IgD-negative memory B cell (primary cell): ENCODE measurements around the gene GIN1. TPM values are rescaled to one million over a fixed set of nuclear protein-coding genes. Genes with fewer than 3 reads are reported as not detected.

ENCODE experiments used
- H3K27ac Mint-ChIP-seq, 3 donors: one replicate each; pipeline ENCODE4 v1.8.0; 2020 to 2022; ENCODE audit warnings: mild to moderate bottlenecking in 3 of 3, mixed read lengths in 3 of 3, moderate library complexity in 1 of 3
- H3K27me3 Mint-ChIP-seq: one replicate; pipeline ENCODE4 v1.8.0; 2021; ENCODE audit warnings: mixed read lengths
- H3K36me3 Mint-ChIP-seq: one replicate; pipeline ENCODE4 v1.8.0; 2020; ENCODE audit warnings: mild to moderate bottlenecking, mixed read lengths
- H3K4me1 Mint-ChIP-seq, 3 donors: one replicate each; pipeline ENCODE4 v1.8.0; 2020 to 2022; ENCODE audit warnings: mixed read lengths in 3 of 3, mild to moderate bottlenecking in 1 of 3
- H3K4me3 Mint-ChIP-seq, 4 donors: one replicate each; pipeline ENCODE4 v1.8.0; 2020 to 2022; ENCODE audit warnings: mild to moderate bottlenecking in 4 of 4, mixed read lengths in 4 of 4, moderate library complexity in 3 of 4
- H3K9me3 Mint-ChIP-seq, 3 donors: one replicate each; pipeline ENCODE4 v1.8.0; 2020 to 2021; ENCODE audit warnings: mixed read lengths in 3 of 3, mild to moderate bottlenecking in 1 of 3
- polyA plus RNA-seq: library from polyadenylated mRNA; unstranded; fragments of 300-500 nt; fragmentation: Illumina TruSeq; gene quantifications from one replicate; pipeline ENCODE4 v1.2.3, GENCODE V29; 2021

The GIN1 gene
- polyA plus RNA-seq, 1 donor from 2014 or later: 7.9 TPM

GRCh38 chr5:103036601-103037000 is 83.3 kb downstream of the GIN1 start:
- Mint-ChIP-seq H3K27me3 (peaks cover 1% of the 10 kb centered on the region), H3K9me3 (peaks cover 0 to 2% (median 0%) of the 10 kb centered on the region in 3 donors), H3K4me1 (no peaks in the 10 kb centered on the region), H3K27ac (no peak overlapping the region), H3K4me3 (no peak overlapping the region), H3K36me3 (no peaks in the 10 kb centered on the region)

Other genes with a start within 250 kb of the GIN1 start
- 25.9 TPM for gene PPIP5K2, start 163 bp upstream of the GIN1 start, polyA plus RNA-seq
- gene MACIR, start 138.6 kb upstream of the GIN1 start, polyA plus RNA-seq: 2.2 TPM